Measurements from ENCODE around the gene FRMD4A.

- TF ChIP-seq CTCF (optimal IDR thresholded peaks at IDR 0.05 in 1 of 3, IDR thresholded peaks at IDR 0.05 in 1 of 3, conservative IDR thresholded peaks at IDR 0.05 in 1 of 3; ENCODE audit: extremely low read depth in 1 of 3, insufficient read depth in 2 of 3, low read length in 3 of 3) (no peak), EZH2 (IDR thresholded peaks at IDR 0.05; ENCODE audit: low read length) (no peak)
Observed at GRCh38 chr10:13704964-13705363, 625.8 kb downstream of the FRMD4A start.
